ENCODE data around the gene INKA2. TPM values are rescaled to one million over a fixed set of nuclear protein-coding genes. Genes with fewer than 3 reads are reported as not detected.

INKA2 gene
- polyA plus RNA-seq, 1 of the 3 experiments (the other 2 are of a cell fraction) = 1.1 TPM

DNA sequence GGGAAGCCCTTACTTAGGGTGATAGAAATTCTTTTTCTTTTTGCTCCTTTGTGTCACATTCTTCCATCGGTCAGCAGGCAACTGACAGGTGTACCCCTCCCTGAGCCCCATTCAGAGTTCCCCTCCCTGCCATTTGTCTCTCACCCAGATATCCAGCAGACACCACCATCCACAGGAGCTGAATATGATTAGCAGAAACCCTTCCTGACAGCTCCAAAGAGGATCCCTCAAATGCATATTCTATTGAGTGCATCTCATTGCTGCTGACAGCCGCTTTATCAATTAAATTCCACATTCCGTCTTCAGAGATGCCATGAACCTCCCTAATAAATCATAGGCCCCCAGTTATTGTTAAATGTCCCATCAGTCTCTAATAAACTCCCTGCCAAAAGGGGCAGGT lies 10.4 kb upstream of the INKA2 start:
- 64% methylated on average over 3 of the region's 3 CpGs for WGBS (ENCODE audit: low lambda C conversion rate)
- TF ChIP-seq FOXJ3 (CRISPR knock-in tag; IDR thresholded peaks at IDR 0.05) (no peak), NRF1 (IDR thresholded peaks at IDR 0.05; ENCODE audit: low read depth, low read length) (no peak), RFX5 (IDR thresholded peaks at IDR 0.05; ENCODE audit: low read length) (no peak), RXRA (IDR thresholded peaks at IDR 0.05; ENCODE audit: borderline replicate concordance, low read depth) (no peak)
- TF ChIP-seq, protein P1, sequence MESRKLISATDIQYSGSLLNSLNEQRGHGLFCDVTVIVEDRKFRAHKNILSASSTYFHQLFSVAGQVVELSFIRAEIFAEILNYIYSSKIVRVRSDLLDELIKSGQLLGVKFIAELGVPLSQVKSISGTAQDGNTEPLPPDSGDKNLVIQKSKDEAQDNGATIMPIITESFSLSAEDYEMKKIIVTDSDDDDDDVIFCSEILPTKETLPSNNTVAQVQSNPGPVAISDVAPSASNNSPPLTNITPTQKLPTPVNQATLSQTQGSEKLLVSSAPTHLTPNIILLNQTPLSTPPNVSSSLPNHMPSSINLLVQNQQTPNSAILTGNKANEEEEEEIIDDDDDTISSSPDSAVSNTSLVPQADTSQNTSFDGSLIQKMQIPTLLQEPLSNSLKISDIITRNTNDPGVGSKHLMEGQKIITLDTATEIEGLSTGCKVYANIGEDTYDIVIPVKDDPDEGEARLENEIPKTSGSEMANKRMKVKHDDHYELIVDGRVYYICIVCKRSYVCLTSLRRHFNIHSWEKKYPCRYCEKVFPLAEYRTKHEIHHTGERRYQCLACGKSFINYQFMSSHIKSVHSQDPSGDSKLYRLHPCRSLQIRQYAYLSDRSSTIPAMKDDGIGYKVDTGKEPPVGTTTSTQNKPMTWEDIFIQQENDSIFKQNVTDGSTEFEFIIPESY (IDR thresholded peaks at IDR 0.05; ENCODE audit: borderline replicate concordance, low read depth) = no peak

DNA sequence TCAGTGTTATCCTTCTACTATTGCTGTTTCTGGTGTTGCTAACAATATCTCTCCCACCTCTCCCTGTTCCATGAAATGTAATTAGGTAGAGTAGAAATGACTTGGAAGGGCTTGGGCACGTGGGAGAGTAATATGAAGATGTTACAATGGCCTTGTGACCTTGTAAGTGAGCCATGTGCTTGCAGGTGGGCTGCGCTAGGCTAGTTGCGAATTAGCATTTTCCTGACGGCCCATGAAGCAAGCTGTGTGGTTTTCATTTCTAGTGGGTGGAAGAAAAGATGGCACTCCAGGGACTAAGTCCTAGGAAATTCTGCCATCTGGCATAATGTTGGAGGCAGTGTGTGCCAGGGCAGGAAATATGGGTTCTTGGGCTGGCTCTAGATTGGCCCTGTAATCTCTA lies 8.8 kb upstream of the INKA2 start:
- no peak for TF ChIP-seq RXRA (IDR thresholded peaks at IDR 0.05; ENCODE audit: borderline replicate concordance, low read depth)
- TF ChIP-seq TEAD4 (IDR thresholded peaks at IDR 0.05; ENCODE audit: borderline replicate concordance, insufficient read depth) = no peak
- TF ChIP-seq, protein P2, sequence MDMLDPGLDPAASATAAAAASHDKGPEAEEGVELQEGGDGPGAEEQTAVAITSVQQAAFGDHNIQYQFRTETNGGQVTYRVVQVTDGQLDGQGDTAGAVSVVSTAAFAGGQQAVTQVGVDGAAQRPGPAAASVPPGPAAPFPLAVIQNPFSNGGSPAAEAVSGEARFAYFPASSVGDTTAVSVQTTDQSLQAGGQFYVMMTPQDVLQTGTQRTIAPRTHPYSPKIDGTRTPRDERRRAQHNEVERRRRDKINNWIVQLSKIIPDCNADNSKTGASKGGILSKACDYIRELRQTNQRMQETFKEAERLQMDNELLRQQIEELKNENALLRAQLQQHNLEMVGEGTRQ (IDR thresholded peaks at IDR 0.05; ENCODE audit: borderline replicate concordance, low read depth, low read length) = no peak
- no peak for TF ChIP-seq MXI1 (IDR thresholded peaks at IDR 0.05; ENCODE audit: low read depth, low read length)
- TF ChIP-seq ELF1 (IDR thresholded peaks at IDR 0.05) = no peak
- TF ChIP-seq, protein P3, sequence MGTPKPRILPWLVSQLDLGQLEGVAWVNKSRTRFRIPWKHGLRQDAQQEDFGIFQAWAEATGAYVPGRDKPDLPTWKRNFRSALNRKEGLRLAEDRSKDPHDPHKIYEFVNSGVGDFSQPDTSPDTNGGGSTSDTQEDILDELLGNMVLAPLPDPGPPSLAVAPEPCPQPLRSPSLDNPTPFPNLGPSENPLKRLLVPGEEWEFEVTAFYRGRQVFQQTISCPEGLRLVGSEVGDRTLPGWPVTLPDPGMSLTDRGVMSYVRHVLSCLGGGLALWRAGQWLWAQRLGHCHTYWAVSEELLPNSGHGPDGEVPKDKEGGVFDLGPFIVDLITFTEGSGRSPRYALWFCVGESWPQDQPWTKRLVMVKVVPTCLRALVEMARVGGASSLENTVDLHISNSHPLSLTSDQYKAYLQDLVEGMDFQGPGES (IDR thresholded peaks at IDR 0.05; ENCODE audit: low read depth, low read length) = no peak
- TF ChIP-seq YY1 (IDR thresholded peaks at IDR 0.05; ENCODE audit: low read depth) = no peak
- Histone ChIP-seq H3K9me2 (no peaks in the 10 kb centered on the region), H3K4me3 (ENCODE audit: low read depth in 2 of 2, low read length in 1 of 2) (no peak overlapping the region), H3K9me3 (no peaks in the 10 kb centered on the region), H4K20me1 (ENCODE audit: insufficient read depth) (no peaks in the 10 kb centered on the region), H3K27me3 (ENCODE audit: insufficient read depth) (no peaks in the 10 kb centered on the region), H3K27ac (ENCODE audit: low read depth in 2 of 2, low read length in 1 of 2) (no peak overlapping the region), H3K9ac (no peak overlapping the region), H3K4me2 (no peak overlapping the region), H3K36me3 (replicated peaks in 1 of 2; ENCODE audit: control insufficient read depth in 1 of 2, insufficient read depth in 2 of 2, low read length in 1 of 2) (no peaks in the 10 kb centered on the region), H3K4me1 (ENCODE audit: control insufficient read depth in 1 of 2, insufficient read depth in 2 of 2, low read depth in 1 of 2, low read length in 1 of 2) (peaks cover 0 to 15% of the 10 kb centered on the region in 2 experiments; a peak in 1 of 4 replicates), H3K79me2 (ENCODE audit: insufficient read depth) (no peaks in the 10 kb centered on the region), H3F3A (replicated peaks; ENCODE audit: insufficient read depth) (no peaks in the 10 kb centered on the region), H2AFZ (ENCODE audit: low read depth) (no peak overlapping the region)
- CTCF ChIA-PET = interaction anchor here (1.0 to 8.3 kb wide), 8 partner anchors 9 to 266 kb away, joined by 3 to 72 read pairs (median 6); partner anchors contain the start of gene INKA2
- POLR2A ChIA-PET = no interaction called here
- WGBS (ENCODE audit: low lambda C conversion rate) = 80% methylated on average over 4 of the region's 4 CpGs
- no peak for DNase-seq

More for the DNA sequence above, 10.4 kb upstream of the INKA2 start:
- Histone ChIP-seq H3K36me3 (replicated peaks in 1 of 2; ENCODE audit: control insufficient read depth in 1 of 2, insufficient read depth in 2 of 2, low read length in 1 of 2) (no peaks in the 10 kb centered on the region), H3K79me2 (ENCODE audit: insufficient read depth) (no peaks in the 10 kb centered on the region), H3F3A (replicated peaks; ENCODE audit: insufficient read depth) (peaks cover 1% of the 10 kb centered on the region), H3K9ac (no peak overlapping the region), H2AFZ (ENCODE audit: low read depth) (no peak overlapping the region), H3K4me1 (ENCODE audit: control insufficient read depth in 1 of 2, insufficient read depth in 2 of 2, low read depth in 1 of 2, low read length in 1 of 2) (peaks cover 3 to 16% of the 10 kb centered on the region in 2 experiments; a peak in 2 of 4 replicates), H3K4me2 (no peak overlapping the region), H3K9me3 (no peaks in the 10 kb centered on the region), H3K4me3 (ENCODE audit: low read depth in 2 of 2, low read length in 1 of 2) (no peak overlapping the region), H4K20me1 (ENCODE audit: insufficient read depth) (no peaks in the 10 kb centered on the region), H3K9me2 (no peaks in the 10 kb centered on the region), H3K27ac (ENCODE audit: low read depth in 2 of 2, low read length in 1 of 2) (no peak overlapping the region), H3K27me3 (ENCODE audit: insufficient read depth) (no peaks in the 10 kb centered on the region)
- DNase-seq = no peak
- ChIA-PET CTCF (interaction anchor here (1.0 to 8.3 kb wide), 5 partner anchors 20 to 272 kb away, joined by 3 to 72 read pairs (median 9); no protein-coding TSS in a partner anchor), POLR2A (interaction anchor here (3.7 kb wide), 1 partner anchor 10 kb away, joined by 19 read pairs; the partner anchor contains the start of gene INKA2)
